Melanocyte of skin (primary cell): Measurements from ENCODE around the gene NCAPG. TPM values are rescaled to one million over a fixed set of nuclear protein-coding genes. Genes with fewer than 3 reads are reported as not detected.

Source experiments
- total RNA-seq, 2 donors: library from RNA; depleted of rRNA; stranded (reverse); fragments of >200 nt; gene quantifications; 2 replicates each; pipeline ENCODE4 v1.2.3, GENCODE V29; 2012

Gene NCAPG, protein sequence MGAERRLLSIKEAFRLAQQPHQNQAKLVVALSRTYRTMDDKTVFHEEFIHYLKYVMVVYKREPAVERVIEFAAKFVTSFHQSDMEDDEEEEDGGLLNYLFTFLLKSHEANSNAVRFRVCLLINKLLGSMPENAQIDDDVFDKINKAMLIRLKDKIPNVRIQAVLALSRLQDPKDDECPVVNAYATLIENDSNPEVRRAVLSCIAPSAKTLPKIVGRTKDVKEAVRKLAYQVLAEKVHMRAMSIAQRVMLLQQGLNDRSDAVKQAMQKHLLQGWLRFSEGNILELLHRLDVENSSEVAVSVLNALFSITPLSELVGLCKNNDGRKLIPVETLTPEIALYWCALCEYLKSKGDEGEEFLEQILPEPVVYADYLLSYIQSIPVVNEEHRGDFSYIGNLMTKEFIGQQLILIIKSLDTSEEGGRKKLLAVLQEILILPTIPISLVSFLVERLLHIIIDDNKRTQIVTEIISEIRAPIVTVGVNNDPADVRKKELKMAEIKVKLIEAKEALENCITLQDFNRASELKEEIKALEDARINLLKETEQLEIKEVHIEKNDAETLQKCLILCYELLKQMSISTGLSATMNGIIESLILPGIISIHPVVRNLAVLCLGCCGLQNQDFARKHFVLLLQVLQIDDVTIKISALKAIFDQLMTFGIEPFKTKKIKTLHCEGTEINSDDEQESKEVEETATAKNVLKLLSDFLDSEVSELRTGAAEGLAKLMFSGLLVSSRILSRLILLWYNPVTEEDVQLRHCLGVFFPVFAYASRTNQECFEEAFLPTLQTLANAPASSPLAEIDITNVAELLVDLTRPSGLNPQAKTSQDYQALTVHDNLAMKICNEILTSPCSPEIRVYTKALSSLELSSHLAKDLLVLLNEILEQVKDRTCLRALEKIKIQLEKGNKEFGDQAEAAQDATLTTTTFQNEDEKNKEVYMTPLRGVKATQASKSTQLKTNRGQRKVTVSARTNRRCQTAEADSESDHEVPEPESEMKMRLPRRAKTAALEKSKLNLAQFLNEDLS
- 10 to 100 TPM; 33.7 to 59.6 TPM for total RNA-seq

DNA sequence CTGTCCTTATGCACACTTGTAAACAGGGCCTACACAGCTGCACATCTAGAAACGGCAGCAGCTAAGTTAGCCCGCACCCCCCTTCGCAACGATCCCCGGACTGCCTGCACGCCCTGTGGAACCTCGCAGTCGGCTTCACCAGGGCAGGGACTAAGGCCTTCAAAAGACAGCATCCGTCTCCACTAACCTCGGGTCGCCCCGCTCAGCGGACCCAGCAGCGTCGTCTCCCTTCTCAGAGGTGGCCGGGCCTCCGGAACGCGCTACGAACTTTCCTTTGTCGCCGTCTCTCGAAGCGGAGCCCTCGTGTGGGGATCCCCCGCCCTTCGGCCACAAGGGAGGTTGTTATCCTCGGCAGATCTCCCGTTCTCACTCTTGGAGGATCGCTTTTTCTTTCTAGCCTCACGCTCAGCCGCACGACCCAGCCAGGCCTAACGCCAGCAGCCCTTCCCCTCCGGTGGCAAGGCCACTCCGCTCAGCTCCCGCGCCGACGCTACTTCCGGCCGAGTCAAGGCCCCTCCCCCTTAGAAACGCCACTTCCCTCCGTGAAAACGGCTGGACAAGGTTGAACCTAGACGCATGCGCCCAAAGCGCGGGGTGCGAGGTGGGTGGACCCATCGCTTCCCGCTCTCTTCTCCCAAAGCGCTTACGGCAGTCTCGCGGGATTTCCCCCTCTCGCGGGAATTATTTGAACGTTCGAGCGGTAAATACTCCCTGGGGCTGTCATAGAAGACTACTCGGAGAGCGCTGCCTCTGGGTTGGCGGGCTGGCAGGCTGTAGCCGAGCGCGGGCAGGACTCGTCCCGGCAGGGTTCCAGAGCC, at the start of gene NCAPG, which contains the start of gene DCAF16:
Gene NCAPG, plus strand, starts transcription at position 720 of the 818 bp plus-strand sequence. CDS start 99 bp downstream, outside the sequence.
Gene DCAF16, minus strand, starts transcription at position 498 of the 818 bp plus-strand sequence. CDS start 6,616 bp downstream, outside the sequence.

DNA sequence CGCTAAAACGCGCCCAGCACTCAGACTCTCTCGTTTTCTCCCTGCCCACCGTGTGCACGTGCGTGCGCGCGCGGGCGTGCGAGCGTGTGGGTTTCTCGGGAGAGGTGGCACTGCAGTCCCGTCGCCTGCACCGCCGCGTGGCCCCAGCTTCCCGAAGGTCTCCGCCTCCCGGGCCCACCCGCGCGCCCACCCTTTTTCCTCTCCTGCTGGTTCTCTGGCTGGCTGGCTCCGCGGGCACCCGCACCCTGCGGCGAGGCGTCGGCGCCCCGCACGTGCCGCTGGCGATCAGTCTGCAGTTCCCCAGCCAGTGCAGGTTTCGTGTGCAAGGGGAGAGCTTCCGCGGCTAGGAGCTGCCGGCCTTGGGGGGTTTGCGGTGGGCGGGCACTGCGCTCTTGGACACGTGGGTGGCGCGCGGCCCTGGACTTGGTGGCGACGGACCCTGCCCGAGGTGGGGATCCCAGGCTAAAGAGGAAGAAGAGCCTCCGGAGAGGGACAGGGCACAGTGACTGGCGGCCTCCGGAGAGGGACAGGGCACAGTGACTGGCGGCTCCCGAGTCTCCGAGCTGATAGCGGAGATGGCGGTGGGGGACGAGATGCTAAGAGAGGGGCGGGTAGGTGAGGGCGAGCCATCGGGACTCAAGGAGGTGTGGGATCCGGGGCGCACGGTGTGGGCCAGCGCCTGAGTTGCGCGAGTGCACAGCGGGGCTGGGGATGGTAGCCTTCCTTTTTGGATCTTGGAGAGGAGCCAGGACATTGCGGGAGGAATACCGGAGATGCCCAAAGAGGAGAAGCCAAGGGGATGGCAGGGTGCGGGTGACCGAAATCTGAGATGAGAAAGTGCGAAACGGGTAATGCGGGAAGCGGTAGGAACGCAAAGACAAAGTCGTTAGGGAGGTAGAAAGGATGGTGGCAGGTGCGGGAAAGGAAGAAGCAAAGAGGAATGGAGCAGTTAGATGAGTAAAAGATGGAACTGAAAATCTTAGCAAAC, 29.2 kb upstream of the NCAPG start, which contains the start of gene FAM184B:
Gene FAM184B, minus strand, starts transcription at position 322 of the 988 bp plus-strand sequence. CDS start 322 bp downstream, outside the sequence.

Other genes with a start within 250 kb of the NCAPG start
- 100 to 1,000 TPM; 449 to 633 TPM for gene LAP3, start 233.8 kb upstream of the NCAPG start, total RNA-seq
- gene MED28, start 196.3 kb upstream of the NCAPG start, total RNA-seq: 1 to 10 TPM; 5.9 to 8.0 TPM
- under 1 TPM; 0.67 to 0.69 TPM for gene FAM184B, start 29.4 kb upstream of the NCAPG start, total RNA-seq
- gene DCAF16, start 222 bp upstream of the NCAPG start, total RNA-seq: 10 to 100 TPM; 22.7 to 26.3 TPM
- 10 to 100 TPM; 12.0 to 13.4 TPM for gene LCORL, start 210.8 kb downstream of the NCAPG start, total RNA-seq